ENCODE measurements around the gene NFATC1.
"Not testable (repeated sequence)": the region's sequence is repeated elsewhere in the genome, so short reads cannot be mapped to it uniquely, and the experiment has no call there.

Gene NFATC1

GRCh38 chr18:79491081-79491551 is 95.4 kb downstream of the NFATC1 start:
- DNase-seq, result no peak

- DNase-seq, result no peak
Measured at GRCh38 chr18:79493211-79493800, 97.6 kb downstream of the NFATC1 start.

- DNase-seq, result no peak
Measured at GRCh38 chr18:79493801-79494211, 98.1 kb downstream of the NFATC1 start.

GRCh38 chr18:79494936-79495335 is 99.2 kb downstream of the NFATC1 start:
- DNase-seq, result no peak

- no peak for DNase-seq
Measured at GRCh38 chr18:79495591-79496071, 99.9 kb downstream of the NFATC1 start.

GRCh38 chr18:79496237-79496977 is 100.7 kb downstream of the NFATC1 start:
- DNase-seq, result no peak

- DNase-seq, result no peak
Measured at GRCh38 chr18:79496978-79497637, 101.4 kb downstream of the NFATC1 start.

GRCh38 chr18:79497638-79498081 is 101.9 kb downstream of the NFATC1 start:
- no peak for DNase-seq

- no peak for DNase-seq
Measured at GRCh38 chr18:79498662-79499061, 102.9 kb downstream of the NFATC1 start.

- no peak for DNase-seq
Measured at GRCh38 chr18:79501006-79501405, 105.3 kb downstream of the NFATC1 start.

- DNase-seq, result no peak
Measured at GRCh38 chr18:79502782-79503181, 107.1 kb downstream of the NFATC1 start.

- no peak for DNase-seq
Measured at GRCh38 chr18:79503406-79503805, 107.7 kb downstream of the NFATC1 start.

GRCh38 chr18:79504034-79504433 is 108.3 kb downstream of the NFATC1 start:
- no peak for DNase-seq

GRCh38 chr18:79504495-79504894 is 108.8 kb downstream of the NFATC1 start:
- not testable (repeated sequence) for DNase-seq

- not testable (repeated sequence) for DNase-seq
Measured at GRCh38 chr18:79505465-79505864, 109.7 kb downstream of the NFATC1 start.

GRCh38 chr18:79506191-79507075 is 110.7 kb downstream of the NFATC1 start:
- DNase-seq, result peak in 3 of 4 experiments; percentile 49 to 51 (median 50)

- peak; percentile 20 to 67 (median 54) for DNase-seq
Measured at GRCh38 chr18:79507076-79507545, 111.4 kb downstream of the NFATC1 start.

GRCh38 chr18:79507546-79508480 is 112.1 kb downstream of the NFATC1 start:
- peak; percentile 75 to 89 (median 80) for DNase-seq

GRCh38 chr18:79508565-79509535 is 113.1 kb downstream of the NFATC1 start:
- DNase-seq, result peak; percentile 24 to 70 (median 50)

- DNase-seq, result no peak
Measured at GRCh38 chr18:79509536-79509930, 113.8 kb downstream of the NFATC1 start.
